WI38 (cell line): Measurements from ENCODE around the gene DGKQ.

ENCODE experiments used
- H3K4me3 ChIP-seq: 2 replicates; pipeline ENCODE4 v1.5.1; 2011; ENCODE audit warnings: low read depth, mild to moderate bottlenecking, control low read depth, low read length
- CTCF ChIP-seq: IDR thresholded peaks from 2 replicates; pipeline ENCODE4 v1.5.1; 2012; ENCODE audit warnings: low read depth, mild to moderate bottlenecking, control low read depth, low read length

The DGKQ gene

GRCh38 chr4:973431-974397, at the start of gene DGKQ:
DGKQ (minus strand) TSS chr4:973569; CDS start chr4:973482, 87 bp downstream.
- TF ChIP-seq CTCF = no peak
- H3K4me3 ChIP-seq = peak within 1 kb of the TSS; percentile 77

GRCh38 chr4:1022739-1023066, 49.3 kb upstream of the DGKQ start:
- no peak for TF ChIP-seq CTCF
- H3K4me3 ChIP-seq = no peak overlapping the region

- no peak for TF ChIP-seq CTCF
- H3K4me3 ChIP-seq = no peak overlapping the region
Observed at GRCh38 chr4:1022051-1022738, 48.8 kb upstream of the DGKQ start.

GRCh38 chr4:1021386-1022050, 48.1 kb upstream of the DGKQ start:
- TF ChIP-seq CTCF = no peak
- no peak overlapping the region for H3K4me3 ChIP-seq

- no peak for TF ChIP-seq CTCF
- no peak overlapping the region for H3K4me3 ChIP-seq
Observed at GRCh38 chr4:1019729-1020470, 46.5 kb upstream of the DGKQ start.

- TF ChIP-seq CTCF = no peak
- H3K4me3 ChIP-seq = no peak overlapping the region
Observed at GRCh38 chr4:1019320-1019719, 46.0 kb upstream of the DGKQ start.
